A549 (cell line): ENCODE data around the gene P2RY14. TPM values are rescaled to one million over a fixed set of nuclear protein-coding genes. Genes with fewer than 3 reads are reported as not detected.

Experiments
- ATAC-seq, 2 experiments: fragments of 200-7000 bp in 1 of 2; fragments of >200 bp in 1 of 2; cut with Nextera tagmentation in 1 of 2; cut with Tn5 transposase in 1 of 2; 3 replicates each; pipeline versions ENCODE4 v1.8.0 to v1.9.1; 2018 to 2020; ENCODE audit warnings: mild to moderate bottlenecking in 1 of 2, moderate library complexity in 1 of 2
- CTCF ChIA-PET: fragments of 300-600 bp; sonication (Branson Sonifier 250); formaldehyde crosslinking; extraction: SDS; loops from one replicate; lab custom pipeline; 2021; ENCODE audit warnings: antibody characterized with exemption, inconsistent platforms; lab: Yijun Ruan, JAX
- POLR2A ChIA-PET: fragments of 350-600 bp; formaldehyde crosslinking; extraction: SDS; loops from one replicate; lab custom pipeline; 2021; ENCODE audit warnings: antibody characterized with exemption, inconsistent platforms; lab: Yijun Ruan, JAX
- DNase-seq, 2 experiments: peaks; one replicate each; pipeline versions ENCODE4 v3.0.0 to v3.0.0-alpha.2; 2011 to 2016; ENCODE audit warnings: low read depth in 1 of 2, low spot score in 1 of 2
- FAIRE-seq: peaks from 2 replicates; lab custom pipeline; 2011; peaks lifted over from hg19 to GRCh38; lab: Jason Lieb, UNC
- H3K27ac ChIP-seq, 2 experiments: fragments of >200 bp; sonication (Bioruptor Twin); formaldehyde crosslinking; 3 replicates each; pipeline ENCODE4 v1.5.1; 2016 to 2017
- H3K4me1 ChIP-seq: fragments of >200 bp; sonication (Bioruptor Twin); formaldehyde crosslinking; 3 replicates; pipeline ENCODE4 v1.6.1; 2016
- H3K4me2 ChIP-seq: fragments of >200 bp; sonication (Bioruptor Twin); formaldehyde crosslinking; 3 replicates; pipeline ENCODE4 v1.6.1; 2016
- H3K4me3 ChIP-seq: fragments of >200 bp; sonication (Bioruptor Twin); formaldehyde crosslinking; 3 replicates; pipeline ENCODE4 v1.5.1; 2016
- H3K9me3 ChIP-seq: fragments of >200 bp; sonication (Bioruptor Twin); formaldehyde crosslinking; 3 replicates; pipeline ENCODE4 v1.6.1; 2016
- CBX8 ChIP-seq: fragments of 200-600 bp; sonication (generic); IDR thresholded peaks from 2 replicates; pipeline ENCODE4 v1.6.1; 2016
- EHF ChIP-seq: fragments of 250-450 bp; sonication (Bioruptor Pico); IDR thresholded peaks from 2 replicates; pipeline ENCODE4 v1.5.0; 2020; ENCODE audit warnings: mild to moderate bottlenecking
- EP300 ChIP-seq, 2 experiments: fragments of >200 bp; sonication (Bioruptor Twin); formaldehyde crosslinking; IDR thresholded peaks; 2 replicates in 1 of 2; 3 replicates in 1 of 2; pipeline ENCODE4 v1.6.1; 2016 to 2017
- FOSB ChIP-seq: fragments of 250-450 bp; sonication (Bioruptor Pico); IDR thresholded peaks from 2 replicates; pipeline ENCODE4 v1.5.0; 2020; ENCODE audit warnings: mild to moderate bottlenecking, moderate library complexity
- GATA3 ChIP-seq: IDR thresholded peaks from 2 replicates; pipeline ENCODE4 v1.6.1; 2012; ENCODE audit warnings: borderline replicate concordance
- HOXB5 ChIP-seq: fragments of 250-450 bp; sonication (Bioruptor Pico); IDR thresholded peaks from 2 replicates; pipeline ENCODE4 v1.5.0; 2020; ENCODE audit warnings: mild to moderate bottlenecking, moderate library complexity
- KDM1A ChIP-seq: fragments of 200-600 bp; sonication (generic); IDR thresholded peaks from 2 replicates; pipeline ENCODE4 v1.6.1; 2016; ENCODE audit warnings: low read depth, mild to moderate bottlenecking
- KDM5A ChIP-seq: fragments of 200-600 bp; sonication (generic); IDR thresholded peaks from 2 replicates; pipeline ENCODE4 v1.6.1; 2016; ENCODE audit warnings: antibody characterized with exemption, mild to moderate bottlenecking
- PHF8 ChIP-seq: fragments of 200-600 bp; sonication (generic); IDR thresholded peaks from 2 replicates; pipeline ENCODE4 v1.6.1; 2016; ENCODE audit warnings: low read depth, mild to moderate bottlenecking, antibody characterized with exemption, moderate library complexity, borderline replicate concordance
- RAD21 ChIP-seq, 2 experiments: fragments of >200 bp in 1 of 2; sonication (Bioruptor Twin) in 1 of 2; formaldehyde crosslinking in 1 of 2; IDR thresholded peaks in 1 of 2; conservative IDR thresholded peaks in 1 of 2; 2 replicates in 1 of 2; 3 replicates in 1 of 2; pipeline ENCODE4 v1.6.1; 2012 to 2018; ENCODE audit warnings: inconsistent platforms in 1 of 2
- RARB ChIP-seq: fragments of 250-450 bp; sonication (Bioruptor Pico); IDR thresholded peaks from 2 replicates; pipeline ENCODE4 v1.8.0; 2021; ENCODE audit warnings: mild to moderate bottlenecking, moderate library complexity
- SMC3 ChIP-seq: fragments of >200 bp; sonication (Bioruptor Twin); formaldehyde crosslinking; IDR thresholded peaks from 3 replicates; pipeline ENCODE4 v1.6.1; 2018; ENCODE audit warnings: inconsistent platforms
- TP53 ChIP-seq: fragments of 250-450 bp; sonication (Bioruptor Pico); IDR thresholded peaks from 2 replicates; pipeline ENCODE4 v1.5.0; 2021; ENCODE audit warnings: mild to moderate bottlenecking, moderate library complexity
- ZSCAN20 ChIP-seq: fragments of 250-450 bp; sonication (Bioruptor Pico); IDR thresholded peaks from 2 replicates; pipeline ENCODE4 v1.8.0; 2022; ENCODE audit warnings: mild to moderate bottlenecking, moderate library complexity
- WGBS: methylation state at CpG from one replicate; pipeline ENCODE4 v1.1.6; 2017; ENCODE audit errors: missing lambda C conversion rate; 5-methylcytosine and 5-hydroxymethylcytosine counted together
- polyA plus RNA-seq, 4 experiments: library from polyadenylated mRNA; depleted of rRNA in 3 of 4; stranded (reverse); fragments of >200 nt; fragmentation: RNase III in 1 of 4; extraction: RNeasy Plus Mini Kit Qiagen cat#74134 plus additional on column Dnase treatment in 1 of 4; gene quantifications; 2 replicates in 3 of 4; 3 replicates in 1 of 4; pipeline ENCODE4 v1.2.3, GENCODE V29; 2011 to 2017
- TF ChIP-seq, protein P1 (sequence below): fragments of >200 bp; sonication (Bioruptor Twin); formaldehyde crosslinking; IDR thresholded peaks from 2 replicates; pipeline ENCODE4 v1.6.1; 2016
- TF ChIP-seq, protein P2 (sequence below): fragments of 200-600 bp; sonication (generic); IDR thresholded peaks from 2 replicates; pipeline ENCODE4 v1.6.1; 2016; ENCODE audit warnings: antibody characterized with exemption, mild to moderate bottlenecking, moderate library complexity

Gene P2RY14
- polyA plus RNA-seq, 2 of the 4 experiments (the other 2 are of a cell fraction) = not detected

- FAIRE-seq (no peak), ATAC-seq (no peak), DNase-seq (no peak)
- no peaks in the 10 kb centered on the region for H3K9me3 ChIP-seq
- H3K4me1 ChIP-seq = no peaks in the 10 kb centered on the region
- CTCF ChIA-PET = interaction anchor here (0.7 to 2.6 kb wide), 3 partner anchors 10 to 22 kb away, joined by 3 to 7 read pairs (median 3); no protein-coding TSS in a partner anchor
- 70% methylated on average over 2 of the region's 2 CpGs for WGBS
- no peak for TF ChIP-seq SMC3
- no peak for TF ChIP-seq CBX8
- TF ChIP-seq GATA3 = no peak
- no peak for TF ChIP-seq KDM5A
- TF ChIP-seq KDM1A = no peak
- no peak for TF ChIP-seq HOXB5
- TF ChIP-seq RARB = no peak
- TF ChIP-seq, protein P1, sequence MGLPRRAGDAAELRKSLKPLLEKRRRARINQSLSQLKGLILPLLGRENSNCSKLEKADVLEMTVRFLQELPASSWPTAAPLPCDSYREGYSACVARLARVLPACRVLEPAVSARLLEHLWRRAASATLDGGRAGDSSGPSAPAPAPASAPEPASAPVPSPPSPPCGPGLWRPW = no peak
- no peak for TF ChIP-seq EP300 (IDR thresholded peaks at IDR 0.05)
- no peak for TF ChIP-seq ZSCAN20
- TF ChIP-seq FOSB (CRISPR knock-in tag) = no peak
- no peak overlapping the region for H3K4me2 ChIP-seq
- H3K27ac ChIP-seq = no peak overlapping the region
- no peak overlapping the region for H3K4me3 ChIP-seq
- POLR2A ChIA-PET = no interaction called here
These were observed 19.1 kb upstream of the P2RY14 start for GRCh38 chr3:151297429-151297828.

DNA sequence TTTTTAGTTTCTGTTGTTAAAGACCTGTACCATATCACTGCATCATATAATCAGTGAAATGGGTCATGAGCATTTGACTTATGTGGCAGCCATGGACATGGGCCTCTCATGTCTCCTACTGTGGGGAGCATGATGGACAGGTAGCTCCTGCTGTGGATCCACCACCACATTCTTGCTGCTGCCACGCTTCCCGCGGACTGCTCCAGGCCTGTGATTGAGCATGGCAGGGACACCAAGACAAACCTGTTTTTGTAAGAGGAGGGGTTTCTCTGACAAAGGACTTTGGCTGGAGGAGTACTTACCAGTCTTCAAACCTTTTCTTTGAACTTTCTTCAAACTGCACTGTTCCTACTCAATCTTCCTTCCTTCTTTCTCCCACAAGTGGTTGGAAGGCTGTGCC is 17.9 kb upstream of the P2RY14 start:
- H3K4me1 ChIP-seq = no peaks in the 10 kb centered on the region
- TF ChIP-seq EHF (CRISPR knock-in tag) = no peak
- no peak for TF ChIP-seq PHF8
- DNase-seq (no peak), FAIRE-seq (no peak), ATAC-seq (no peak)
- ChIA-PET CTCF (interaction anchor here (1.0 to 1.1 kb wide), 2 partner anchors 9 to 31 kb away, joined by 3 read pairs; no protein-coding TSS in a partner anchor), POLR2A (no interaction called here)
- 94% methylated on average over 3 of the region's 3 CpGs for WGBS
- H3K27ac ChIP-seq = no peak overlapping the region
- no peak overlapping the region for H3K4me2 ChIP-seq
- no peak overlapping the region for H3K4me3 ChIP-seq
- H3K9me3 ChIP-seq = no peaks in the 10 kb centered on the region

DNA sequence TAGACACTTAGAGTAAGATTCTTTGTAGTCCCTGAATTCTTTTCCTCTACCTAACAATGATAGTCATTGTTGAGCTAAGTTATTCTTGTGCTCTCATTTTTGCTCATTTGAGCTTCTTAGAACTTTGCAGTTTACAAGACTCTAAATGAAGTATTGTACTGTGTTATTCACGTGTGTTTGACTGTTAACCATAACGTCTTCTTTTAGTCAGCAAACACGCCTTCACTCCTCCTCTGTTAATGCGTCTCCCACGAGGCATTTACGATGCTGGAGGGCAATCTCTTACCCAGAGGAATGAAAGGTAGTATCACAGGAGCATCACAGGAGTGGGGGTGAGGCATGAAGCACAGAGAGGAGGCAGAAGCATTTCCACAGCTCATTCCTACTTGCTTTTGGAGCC is 14.8 kb upstream of the P2RY14 start:
- no peak overlapping the region for H3K27ac ChIP-seq
- DNase-seq (no peak), FAIRE-seq (no peak), ATAC-seq (no peak)
- TF ChIP-seq TP53 (CRISPR knock-in tag) = no peak
- TF ChIP-seq FOSB (CRISPR knock-in tag) = no peak
- no peak for TF ChIP-seq SMC3
- TF ChIP-seq GATA3 = no peak
- TF ChIP-seq, protein P1 = no peak
- no peak for TF ChIP-seq RAD21 (conservative IDR thresholded peaks at IDR 0.05 in 1 of 2, IDR thresholded peaks at IDR 0.05 in 1 of 2)
- TF ChIP-seq, protein P2, sequence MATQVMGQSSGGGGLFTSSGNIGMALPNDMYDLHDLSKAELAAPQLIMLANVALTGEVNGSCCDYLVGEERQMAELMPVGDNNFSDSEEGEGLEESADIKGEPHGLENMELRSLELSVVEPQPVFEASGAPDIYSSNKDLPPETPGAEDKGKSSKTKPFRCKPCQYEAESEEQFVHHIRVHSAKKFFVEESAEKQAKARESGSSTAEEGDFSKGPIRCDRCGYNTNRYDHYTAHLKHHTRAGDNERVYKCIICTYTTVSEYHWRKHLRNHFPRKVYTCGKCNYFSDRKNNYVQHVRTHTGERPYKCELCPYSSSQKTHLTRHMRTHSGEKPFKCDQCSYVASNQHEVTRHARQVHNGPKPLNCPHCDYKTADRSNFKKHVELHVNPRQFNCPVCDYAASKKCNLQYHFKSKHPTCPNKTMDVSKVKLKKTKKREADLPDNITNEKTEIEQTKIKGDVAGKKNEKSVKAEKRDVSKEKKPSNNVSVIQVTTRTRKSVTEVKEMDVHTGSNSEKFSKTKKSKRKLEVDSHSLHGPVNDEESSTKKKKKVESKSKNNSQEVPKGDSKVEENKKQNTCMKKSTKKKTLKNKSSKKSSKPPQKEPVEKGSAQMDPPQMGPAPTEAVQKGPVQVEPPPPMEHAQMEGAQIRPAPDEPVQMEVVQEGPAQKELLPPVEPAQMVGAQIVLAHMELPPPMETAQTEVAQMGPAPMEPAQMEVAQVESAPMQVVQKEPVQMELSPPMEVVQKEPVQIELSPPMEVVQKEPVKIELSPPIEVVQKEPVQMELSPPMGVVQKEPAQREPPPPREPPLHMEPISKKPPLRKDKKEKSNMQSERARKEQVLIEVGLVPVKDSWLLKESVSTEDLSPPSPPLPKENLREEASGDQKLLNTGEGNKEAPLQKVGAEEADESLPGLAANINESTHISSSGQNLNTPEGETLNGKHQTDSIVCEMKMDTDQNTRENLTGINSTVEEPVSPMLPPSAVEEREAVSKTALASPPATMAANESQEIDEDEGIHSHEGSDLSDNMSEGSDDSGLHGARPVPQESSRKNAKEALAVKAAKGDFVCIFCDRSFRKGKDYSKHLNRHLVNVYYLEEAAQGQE = no peak
- H3K4me1 ChIP-seq = no peaks in the 10 kb centered on the region
- no peak overlapping the region for H3K4me3 ChIP-seq
- no peak overlapping the region for H3K4me2 ChIP-seq
- no peaks in the 10 kb centered on the region for H3K9me3 ChIP-seq
- ChIA-PET CTCF (interaction anchor here (0.6 to 3.5 kb wide), 12 partner anchors 11 to 634 kb away, joined by 3 to 18 read pairs (median 3); no protein-coding TSS in a partner anchor), POLR2A (no interaction called here)
- 76% methylated on average over 6 of the region's 6 CpGs for WGBS
